OCI-LY7 (cell line): Measurements from ENCODE around the gene C22orf23.

ENCODE experiments used
- EZH2phosphoT487 ChIP-seq: fragments of 200-600 bp; sonication (generic); IDR thresholded peaks from 2 replicates; pipeline ENCODE4 v1.6.1; 2018; ENCODE audit warnings: low read depth, borderline replicate concordance, mild to moderate bottlenecking, mixed run types, antibody characterized with exemption, low read length, moderate library complexity, mixed read lengths
- TF ChIP-seq, protein P1 (sequence below): fragments of 200-600 bp; sonication (generic); conservative IDR thresholded peaks from 2 replicates; pipeline ENCODE4 v1.5.1; 2014; ENCODE audit warnings: mild to moderate bottlenecking, antibody characterized with exemption, low read length, moderate library complexity, mixed read lengths

DNA sequence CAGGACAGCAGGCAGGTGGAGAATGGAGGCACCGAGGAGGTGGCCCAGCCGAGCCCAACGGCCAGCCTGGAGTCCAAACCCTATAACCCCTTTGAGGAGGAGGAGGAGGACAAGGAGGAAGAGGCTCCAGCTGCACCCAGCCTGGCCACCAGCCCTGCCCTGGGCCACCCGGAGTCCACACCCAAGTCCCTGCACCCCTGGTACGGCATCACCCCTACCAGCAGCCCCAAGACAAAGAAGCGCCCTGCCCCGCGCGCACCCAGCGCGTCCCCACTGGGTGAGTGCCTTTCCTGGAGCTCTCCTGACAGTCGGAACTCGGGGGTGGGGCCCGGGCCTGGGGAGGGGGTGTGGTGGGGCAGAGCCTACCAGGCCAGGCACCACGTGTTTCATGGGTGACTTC, 27.6 kb downstream of the C22orf23 start:
- TF ChIP-seq, protein P1, sequence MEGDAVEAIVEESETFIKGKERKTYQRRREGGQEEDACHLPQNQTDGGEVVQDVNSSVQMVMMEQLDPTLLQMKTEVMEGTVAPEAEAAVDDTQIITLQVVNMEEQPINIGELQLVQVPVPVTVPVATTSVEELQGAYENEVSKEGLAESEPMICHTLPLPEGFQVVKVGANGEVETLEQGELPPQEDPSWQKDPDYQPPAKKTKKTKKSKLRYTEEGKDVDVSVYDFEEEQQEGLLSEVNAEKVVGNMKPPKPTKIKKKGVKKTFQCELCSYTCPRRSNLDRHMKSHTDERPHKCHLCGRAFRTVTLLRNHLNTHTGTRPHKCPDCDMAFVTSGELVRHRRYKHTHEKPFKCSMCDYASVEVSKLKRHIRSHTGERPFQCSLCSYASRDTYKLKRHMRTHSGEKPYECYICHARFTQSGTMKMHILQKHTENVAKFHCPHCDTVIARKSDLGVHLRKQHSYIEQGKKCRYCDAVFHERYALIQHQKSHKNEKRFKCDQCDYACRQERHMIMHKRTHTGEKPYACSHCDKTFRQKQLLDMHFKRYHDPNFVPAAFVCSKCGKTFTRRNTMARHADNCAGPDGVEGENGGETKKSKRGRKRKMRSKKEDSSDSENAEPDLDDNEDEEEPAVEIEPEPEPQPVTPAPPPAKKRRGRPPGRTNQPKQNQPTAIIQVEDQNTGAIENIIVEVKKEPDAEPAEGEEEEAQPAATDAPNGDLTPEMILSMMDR = no peak
- no peak for TF ChIP-seq EZH2phosphoT487
